Activated B cell treated with CpG ODN at 0.5 μM for 24 hours (primary cell): ENCODE measurements around the gene TMEM242. TPM values are rescaled to one million over a fixed set of nuclear protein-coding genes. Genes with fewer than 3 reads are reported as not detected.
"Not testable (repeated sequence)": the region's sequence is repeated elsewhere in the genome, so short reads cannot be mapped to it uniquely, and the experiment has no call there.

Source experiments
- ATAC-seq: fragments of 200-7000 bp; cut with Tn5 transposase; one replicate; pipeline ENCODE4 v1.10.0; 2021; ENCODE audit warnings: low read depth, mild to moderate bottlenecking, moderate library complexity
- CTCF ChIA-PET: fragments of 350-600 bp; sonication (Branson Sonifier 250); formaldehyde crosslinking; loops from one replicate; lab custom pipeline; 2021; ENCODE audit warnings: antibody characterized with exemption; lab: Charles Lee
- POLR2A ChIA-PET: fragments of 350-600 bp; sonication (Branson Sonifier 250); formaldehyde crosslinking; loops from one replicate; lab custom pipeline; 2021; ENCODE audit warnings: antibody characterized with exemption; lab: Charles Lee
- DNase-seq: peaks from one replicate; pipeline ENCODE4 v3.0.0; 2022
- H3K27ac Mint-ChIP-seq: one replicate; pipeline ENCODE4 v1.8.0; 2020; ENCODE audit warnings: mixed read lengths
- H3K27me3 Mint-ChIP-seq: one replicate; pipeline ENCODE4 v1.8.0; 2021; ENCODE audit warnings: mixed read lengths
- H3K36me3 Mint-ChIP-seq: one replicate; pipeline ENCODE4 v1.8.0; 2021; ENCODE audit warnings: low read depth, mixed read lengths
- H3K4me1 Mint-ChIP-seq: one replicate; pipeline ENCODE4 v1.8.0; 2021; ENCODE audit warnings: mixed read lengths
- H3K4me3 Mint-ChIP-seq: one replicate; pipeline ENCODE4 v1.8.0; 2020; ENCODE audit warnings: mild to moderate bottlenecking, mixed read lengths
- H3K9me3 Mint-ChIP-seq: one replicate; pipeline ENCODE4 v1.8.0; 2020; ENCODE audit warnings: mixed read lengths
- CTCF ChIP-seq: fragments of 200-600 bp; IDR thresholded peaks from one replicate; pipeline ENCODE4 v1.8.0; 2022; ENCODE audit warnings: antibody characterized with exemption, mild to moderate bottlenecking
- intact Hi-C: fragments of 100-400 bp; cut with micrococcal nuclease; formaldehyde crosslinking; loops from one replicate; pipeline ENCODE4 v1.15.1; 2024
- total RNA-seq: library from RNA; stranded (reverse); gene quantifications from 2 replicates; pipeline ENCODE4 v1.2.3, GENCODE V29; 2022

The TMEM242 gene
- total RNA-seq, 1 donor from 2014 or later: 17.6 TPM

- ChIA-PET CTCF (no interaction called here), POLR2A (no interaction called here)
- intact Hi-C loops: loop anchor here (5.0 kb wide), 1 partner anchor 760 kb away; no protein-coding TSS in a partner anchor
- no peak for TF ChIP-seq CTCF
- Mint-ChIP-seq H3K4me1 (peaks cover 4% of the 10 kb centered on the region), H3K9me3 (no peaks in the 10 kb centered on the region), H3K27ac (no peak overlapping the region), H3K27me3 (no peaks in the 10 kb centered on the region), H3K36me3 (peaks cover 40% of the 10 kb centered on the region), H3K4me3 (no peak overlapping the region)
- DNase-seq (no peak), ATAC-seq (no peak)
These were observed 10.6 kb downstream of the TMEM242 start for GRCh38 chr6:157312757-157313156.

- not testable (repeated sequence) for ATAC-seq
These were observed 12.6 kb downstream of the TMEM242 start for GRCh38 chr6:157310693-157311092.

GRCh38 chr6:157307661-157308060, 15.7 kb downstream of the TMEM242 start:
- H3K36me3 Mint-ChIP-seq: peaks cover 5% of the 10 kb centered on the region
- no peak for DNase-seq
- ATAC-seq: no peak
- H3K9me3 Mint-ChIP-seq: no peaks in the 10 kb centered on the region
- intact Hi-C loops: no loop called here
- no peak for TF ChIP-seq CTCF
- peaks cover 2% of the 10 kb centered on the region for H3K4me1 Mint-ChIP-seq
- H3K27me3 Mint-ChIP-seq: no peaks in the 10 kb centered on the region
- ChIA-PET POLR2A (no interaction called here), CTCF (no interaction called here)
- no peak overlapping the region for H3K4me3 Mint-ChIP-seq
- H3K27ac Mint-ChIP-seq: no peak overlapping the region

More at GRCh38 chr6:157310693-157311092, 12.6 kb downstream of the TMEM242 start:
- H3K36me3 Mint-ChIP-seq: peaks cover 26% of the 10 kb centered on the region
- H3K4me1 Mint-ChIP-seq, CTCF ChIA-PET, H3K27me3 Mint-ChIP-seq, H3K9me3 Mint-ChIP-seq, POLR2A ChIA-PET, H3K4me3 Mint-ChIP-seq, DNase-seq, H3K27ac Mint-ChIP-seq: not testable (repeated sequence)
- intact Hi-C loops: loop anchor here (5.0 kb wide), 1 partner anchor 762 kb away; no protein-coding TSS in a partner anchor

- no peak for TF ChIP-seq CTCF
- H3K9me3 Mint-ChIP-seq: no peaks in the 10 kb centered on the region
- intact Hi-C loops: no loop called here
- CTCF ChIA-PET: no interaction called here
- peaks cover 4% of the 10 kb centered on the region for H3K36me3 Mint-ChIP-seq
- H3K4me3 Mint-ChIP-seq: no peak overlapping the region
- DNase-seq: no peak
- H3K4me1 Mint-ChIP-seq: peaks cover 2% of the 10 kb centered on the region
- POLR2A ChIA-PET: no interaction called here
- H3K27me3 Mint-ChIP-seq: no peaks in the 10 kb centered on the region
- ATAC-seq: no peak
- H3K27ac Mint-ChIP-seq: no peak overlapping the region
These were observed 17.4 kb downstream of the TMEM242 start for GRCh38 chr6:157305670-157306653.

GRCh38 chr6:157304899-157305663, 18.2 kb downstream of the TMEM242 start:
- H3K36me3 Mint-ChIP-seq: peaks cover 5% of the 10 kb centered on the region
- H3K4me1 Mint-ChIP-seq: peaks cover 2% of the 10 kb centered on the region
- ATAC-seq: peak; percentile 49
- DNase-seq: no peak
- H3K27me3 Mint-ChIP-seq: no peaks in the 10 kb centered on the region
- H3K27ac Mint-ChIP-seq: no peak overlapping the region
- ChIA-PET CTCF (no interaction called here), POLR2A (no interaction called here)
- H3K9me3 Mint-ChIP-seq: no peaks in the 10 kb centered on the region
- no peak for TF ChIP-seq CTCF
- no peak overlapping the region for H3K4me3 Mint-ChIP-seq
- intact Hi-C loops: no loop called here
